IPS DF 4.7 (cell line): ENCODE data around the gene NHSL1.
"Not testable (repeated sequence)": the region's sequence is repeated elsewhere in the genome, so short reads cannot be mapped to it uniquely, and the experiment has no call there.

ENCODE experiments used
- DNase-seq: peaks from one replicate; pipeline ENCODE4 v3.0.0-alpha.2; 2013; ENCODE audit warnings: low spot score; ENCODE audit errors: extremely low read depth

The NHSL1 gene

DNA sequence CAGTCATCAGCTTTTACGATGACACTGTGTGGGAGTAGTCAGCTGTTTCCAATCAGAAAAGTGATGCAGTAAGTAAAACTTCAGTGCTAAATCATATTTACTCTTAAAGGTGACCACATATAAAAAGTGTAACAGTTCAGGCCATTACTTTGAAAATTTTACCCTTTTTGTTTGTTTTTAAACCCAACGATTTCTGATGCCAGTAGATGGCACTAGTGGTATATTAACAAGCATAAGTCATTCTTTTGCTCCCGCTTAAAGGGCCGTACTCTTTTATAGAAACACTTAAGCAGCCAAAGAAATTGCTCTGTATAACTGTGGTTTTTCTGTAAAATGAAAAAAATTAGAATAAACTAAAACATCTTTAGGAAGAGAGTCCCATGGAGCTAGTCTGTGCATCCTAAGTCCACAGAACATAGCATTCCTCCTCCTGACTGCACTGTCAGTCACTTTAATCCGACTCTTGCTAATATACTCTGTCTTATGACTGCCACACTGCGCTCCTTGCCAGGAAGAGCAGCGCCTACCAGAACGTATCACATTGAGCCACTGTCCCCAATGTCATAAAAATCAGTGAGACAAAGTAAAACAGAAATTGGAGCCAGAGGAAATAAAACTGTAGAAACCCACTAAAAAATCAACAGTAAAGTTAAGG, 70.2 kb downstream of the NHSL1 start:
- no peak for DNase-seq

DNA sequence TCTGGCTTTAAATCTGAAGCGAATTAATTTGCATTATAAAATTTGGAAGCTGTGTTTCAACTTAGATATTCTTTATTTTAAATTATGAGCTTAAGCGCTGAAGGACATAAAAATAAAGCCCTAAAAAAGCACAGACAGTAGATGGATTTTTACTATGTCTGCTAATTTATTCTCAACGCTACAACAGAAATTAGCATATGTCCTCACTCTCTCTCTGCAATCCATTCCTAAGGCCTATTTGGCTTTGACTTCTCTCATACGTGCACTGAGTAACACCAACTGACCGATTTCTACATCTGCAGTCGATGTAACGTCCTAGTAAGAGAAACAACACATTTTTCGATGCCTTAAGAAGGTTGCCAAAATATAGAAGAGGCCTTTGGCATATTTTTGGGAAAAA, 71.6 kb downstream of the NHSL1 start:
- no peak for DNase-seq

DNA sequence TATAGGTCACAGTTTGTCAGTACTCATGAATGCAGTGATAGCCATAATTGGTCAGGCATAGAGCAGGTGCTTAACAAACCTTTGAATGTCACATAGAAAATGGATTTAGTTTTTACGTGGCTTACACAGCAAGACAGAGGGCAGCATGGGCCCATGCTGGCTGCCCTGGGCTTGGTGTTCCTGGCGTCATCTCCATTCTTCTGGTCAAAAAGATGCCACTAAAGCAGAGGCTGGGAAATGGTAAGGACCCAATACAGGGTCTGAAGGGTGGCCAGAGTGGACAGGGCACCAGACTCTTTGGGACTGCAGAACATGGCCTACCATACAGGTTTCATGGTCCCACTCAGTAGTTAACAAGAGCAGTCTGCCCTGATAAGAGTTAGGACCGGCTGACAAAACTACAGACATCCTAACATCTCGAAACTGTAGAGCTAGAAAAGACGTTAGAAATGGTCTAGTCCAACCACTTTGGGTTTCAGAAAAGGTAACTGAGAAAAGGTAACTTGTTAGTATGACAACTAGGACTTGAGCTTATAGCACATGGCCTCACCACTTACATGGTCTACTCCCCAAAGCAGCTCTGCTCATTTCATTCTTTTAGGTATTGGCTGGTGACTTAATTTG, 72.7 kb downstream of the NHSL1 start:
- DNase-seq = no peak

DNA sequence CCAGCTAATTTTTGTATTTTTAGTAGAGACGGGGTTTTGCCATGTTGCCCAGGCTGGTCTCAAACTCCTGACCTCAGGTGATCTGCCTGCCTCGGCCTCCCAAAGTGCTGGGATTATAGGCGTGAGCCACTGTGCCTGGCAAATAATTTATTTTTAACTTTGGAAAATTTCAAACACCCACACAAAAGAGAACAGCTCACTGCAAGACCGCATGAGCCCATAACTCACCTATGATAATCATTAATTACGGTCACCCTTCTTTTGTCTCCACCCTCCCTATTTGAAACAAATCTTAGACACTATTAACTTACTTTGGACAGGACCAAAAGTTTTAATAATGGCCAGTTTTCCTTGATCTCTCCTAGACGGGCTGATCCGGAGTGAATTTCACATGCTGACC, 74.0 kb downstream of the NHSL1 start:
- DNase-seq = not testable (repeated sequence)

DNA sequence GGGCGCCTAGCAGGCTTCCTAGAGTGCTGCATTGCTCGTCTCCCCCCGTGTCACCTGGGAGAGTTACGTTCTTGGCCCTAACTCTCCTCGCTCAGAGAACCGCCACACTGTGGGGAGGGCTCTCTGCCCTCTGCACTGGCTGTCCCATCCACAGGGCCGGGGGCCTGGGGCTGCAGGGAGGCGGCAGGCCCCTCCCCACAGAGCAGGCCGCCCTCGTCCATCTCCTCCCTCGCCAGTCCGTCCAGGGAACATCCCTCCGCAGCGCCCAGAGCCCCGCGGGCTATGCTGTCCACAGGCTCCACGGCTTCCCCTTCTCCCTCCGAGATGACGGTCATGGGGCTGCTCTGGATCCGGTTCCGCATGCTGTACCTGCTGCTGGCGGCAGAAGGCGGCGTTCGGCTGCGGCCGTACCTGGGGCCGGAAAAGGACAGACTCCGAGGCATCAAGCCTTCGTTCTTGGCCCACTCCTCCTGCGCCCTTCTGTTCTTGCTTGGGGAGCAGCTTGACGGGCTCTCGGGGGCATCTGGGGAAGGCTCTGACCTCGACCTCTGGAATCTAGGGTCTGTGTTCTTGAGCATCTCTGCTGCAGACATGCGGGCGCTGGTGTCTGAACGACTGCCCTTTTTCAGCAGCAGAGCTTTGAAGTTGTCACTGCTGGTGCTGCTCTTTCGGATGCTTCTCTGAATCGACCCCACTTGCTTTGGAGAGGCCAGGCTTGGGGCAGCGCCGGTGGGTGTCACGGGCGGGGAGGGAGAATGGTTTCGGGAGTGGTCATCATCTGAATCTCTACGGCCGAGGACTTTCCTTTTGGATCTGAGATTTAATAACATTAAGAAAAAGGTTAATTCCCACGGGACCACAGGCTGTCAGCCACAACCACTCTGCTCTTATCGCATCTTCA, 75.0 kb downstream of the NHSL1 start:
- no peak for DNase-seq

DNA sequence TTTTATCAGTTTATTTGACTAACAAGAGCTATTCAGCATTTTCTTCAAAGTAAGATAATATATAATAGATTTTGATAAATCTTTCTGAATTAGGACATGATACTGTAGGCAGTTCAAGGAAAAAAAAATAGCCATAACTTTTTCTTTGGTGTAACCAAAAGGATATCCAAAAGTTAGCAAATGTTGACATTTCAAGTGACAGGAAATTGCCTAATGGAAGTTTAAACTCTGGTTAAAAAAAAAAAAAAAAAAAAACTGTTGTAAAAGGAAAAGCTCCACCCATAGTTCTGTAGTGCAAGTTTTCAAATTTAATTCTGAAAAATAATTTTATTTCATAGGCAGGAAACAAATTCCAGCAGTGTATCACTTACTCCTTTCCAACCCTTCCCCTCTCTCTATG, 76.4 kb downstream of the NHSL1 start:
- DNase-seq = no peak

DNA sequence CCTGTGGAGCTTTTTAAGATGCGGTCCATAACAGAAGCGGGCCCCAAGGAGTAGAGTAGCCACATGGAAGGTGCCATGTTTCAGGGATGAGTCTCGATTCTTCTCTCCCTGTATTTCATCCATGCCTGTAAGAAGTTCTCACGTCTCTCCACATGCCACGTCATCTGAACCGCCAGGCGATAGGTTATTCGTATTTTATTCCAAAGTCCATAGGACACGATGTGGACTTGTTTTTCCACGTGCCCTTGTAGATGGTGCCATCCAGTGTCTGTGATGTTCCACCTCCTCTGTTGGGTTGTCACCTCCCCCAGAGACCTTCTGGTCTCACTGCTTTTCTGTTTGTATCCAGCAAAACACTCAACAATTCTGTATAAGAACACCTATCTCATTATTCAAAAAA, 77.7 kb downstream of the NHSL1 start:
- DNase-seq = no peak

DNA sequence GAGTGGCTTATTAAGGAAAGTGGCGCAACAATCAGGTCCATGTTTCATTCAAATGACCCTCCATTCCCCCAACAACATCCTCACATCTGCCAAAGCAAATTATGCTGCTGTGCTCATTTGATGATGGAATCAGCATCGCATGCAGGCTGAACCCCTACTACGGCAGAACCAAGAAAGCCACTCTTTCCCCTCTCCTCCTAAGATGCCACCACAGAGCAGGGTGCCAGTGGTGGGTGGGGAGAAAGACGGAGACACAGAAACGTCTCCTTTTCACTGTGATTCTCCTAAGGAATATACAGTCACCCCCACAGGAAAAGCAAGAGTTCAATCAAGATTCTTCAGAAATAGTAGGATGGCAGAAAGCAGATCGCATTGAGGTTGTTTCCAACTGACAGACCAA, 78.2 kb downstream of the NHSL1 start:
- DNase-seq = no peak

DNA sequence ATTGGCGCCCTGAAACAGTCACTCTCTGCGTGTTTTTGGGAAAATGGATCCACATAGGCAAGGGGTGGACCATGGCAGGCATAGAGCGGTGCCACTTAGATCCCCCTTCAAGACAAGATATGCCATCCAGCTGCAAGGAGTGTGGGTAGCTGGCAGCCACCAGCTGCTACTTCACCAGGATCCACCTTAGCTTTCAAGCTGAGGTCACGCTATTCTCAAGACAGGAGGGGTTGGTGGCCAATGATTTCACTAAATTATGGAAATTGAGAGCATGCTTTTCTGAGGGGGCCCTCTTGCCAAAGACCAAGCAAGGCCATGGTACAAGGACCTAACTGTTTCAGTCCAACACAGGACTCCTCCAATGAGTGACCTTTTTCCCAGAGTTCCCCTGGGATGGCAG, 78.9 kb downstream of the NHSL1 start:
- no peak for DNase-seq

DNA sequence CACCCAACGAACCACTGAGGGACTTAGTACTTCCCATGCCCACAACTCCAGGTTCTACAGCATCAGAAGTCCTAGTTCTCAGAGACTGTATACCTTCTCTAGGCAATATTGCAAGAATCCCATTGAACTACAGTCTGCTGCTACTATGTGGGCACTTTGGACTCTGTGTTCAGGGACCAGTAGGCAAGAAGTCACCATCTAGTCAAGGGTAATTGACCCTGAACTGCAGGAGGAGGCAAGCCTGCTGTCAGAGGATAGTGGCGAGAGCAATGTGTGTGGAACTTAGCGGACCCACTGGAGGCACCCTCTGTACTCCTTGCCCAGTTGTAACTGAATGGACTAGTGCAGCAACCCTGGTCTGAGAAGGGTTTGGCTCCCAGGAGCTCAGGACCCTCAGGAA, 79.5 kb downstream of the NHSL1 start:
- no peak for DNase-seq

DNA sequence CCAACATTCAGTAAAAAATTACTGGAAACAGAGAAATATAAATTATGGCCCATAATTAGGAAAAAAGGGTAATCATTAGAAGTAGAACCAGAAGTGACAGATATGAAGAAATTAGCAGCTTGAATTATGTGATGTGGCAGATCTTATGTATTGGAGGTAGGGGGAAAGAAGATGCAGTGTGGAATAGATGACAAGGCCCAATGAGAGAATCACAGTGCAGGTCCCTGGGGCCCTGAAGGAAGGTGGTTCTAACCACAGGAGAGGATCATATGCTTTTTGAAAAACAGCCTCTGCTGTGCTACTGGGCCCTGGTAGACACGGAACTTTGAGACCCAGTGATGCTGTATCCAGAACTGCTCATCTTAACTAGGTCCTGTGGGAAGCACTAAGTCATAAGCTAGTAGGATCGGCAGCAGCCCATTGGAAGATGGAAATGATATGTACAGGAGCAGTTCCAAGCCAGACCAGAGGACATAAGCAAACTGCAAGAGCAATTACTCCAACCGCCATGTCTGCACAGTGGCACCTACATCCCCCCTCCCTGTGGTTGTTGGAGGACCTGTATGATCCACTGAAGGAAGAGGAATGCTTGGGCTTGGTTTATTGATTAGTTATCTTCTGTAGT, 81.1 kb downstream of the NHSL1 start:
- no peak for DNase-seq

DNA sequence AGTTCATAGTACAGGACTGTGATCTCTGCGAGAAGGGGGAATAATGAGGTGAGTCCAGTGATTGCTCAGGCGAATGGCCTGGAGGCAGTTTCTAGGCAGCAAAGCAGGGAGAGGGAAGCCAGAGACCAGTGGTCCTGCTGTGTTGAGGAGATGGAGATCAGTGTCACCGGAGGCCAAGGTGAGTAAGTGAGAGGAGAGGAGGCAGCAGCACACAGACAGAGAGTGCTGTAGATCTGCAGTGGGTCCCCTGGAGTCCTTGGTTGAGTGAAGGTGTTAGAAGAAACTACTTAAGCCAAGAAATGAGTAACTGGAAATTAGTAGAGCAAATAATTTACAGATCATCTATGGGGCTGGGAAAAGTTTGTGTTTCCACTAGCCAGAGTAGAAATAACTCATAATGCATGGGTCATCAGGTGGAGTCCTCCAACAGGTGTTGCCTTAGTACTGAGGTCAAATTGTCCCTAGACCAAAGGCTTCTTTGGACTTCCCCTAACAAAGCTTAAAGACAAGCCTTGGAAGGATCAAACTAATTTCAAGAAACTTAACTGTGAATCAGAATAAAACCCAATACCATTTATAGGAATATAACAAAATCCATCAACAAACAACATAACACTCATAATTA, 81.7 kb downstream of the NHSL1 start:
- DNase-seq = no peak

DNA sequence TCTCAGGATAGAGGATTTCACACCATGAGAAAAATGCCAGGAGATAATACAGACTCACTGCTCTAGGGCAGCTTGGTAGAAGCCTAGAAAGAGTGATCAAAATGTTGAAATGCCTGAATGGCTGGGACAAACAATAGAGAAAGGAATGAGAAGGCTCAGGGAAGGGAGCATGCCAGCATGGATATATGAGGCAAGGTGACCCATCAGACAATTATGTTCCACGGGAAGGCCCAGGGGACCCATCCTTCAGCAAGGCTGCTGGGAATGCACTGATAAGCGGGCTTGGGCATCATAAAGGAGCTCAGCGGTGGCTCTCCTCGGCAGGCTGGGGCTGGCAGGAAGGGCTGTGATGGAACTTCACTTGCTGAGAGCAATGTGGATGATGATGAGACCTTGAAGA, 83.1 kb downstream of the NHSL1 start:
- no peak for DNase-seq

DNA sequence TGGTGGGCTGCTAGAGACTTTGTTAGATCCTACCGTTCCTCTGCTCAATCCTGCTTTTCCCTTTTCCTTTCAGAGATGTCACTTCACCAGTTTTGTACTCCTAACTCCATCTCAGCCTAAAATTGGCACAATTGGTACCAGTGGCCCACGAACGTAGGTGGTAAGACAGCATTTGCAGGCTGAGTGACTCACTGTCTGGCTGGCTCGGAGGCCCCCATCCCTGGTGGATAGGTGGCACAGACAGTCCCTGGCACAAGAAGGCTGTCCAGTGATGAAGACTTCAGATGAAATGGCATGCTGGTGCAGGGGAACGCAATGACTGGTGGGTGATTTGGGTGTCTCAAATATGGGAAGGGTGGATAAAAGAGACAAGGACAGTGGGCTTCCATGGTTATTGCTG, 84.2 kb downstream of the NHSL1 start:
- no peak for DNase-seq

DNA sequence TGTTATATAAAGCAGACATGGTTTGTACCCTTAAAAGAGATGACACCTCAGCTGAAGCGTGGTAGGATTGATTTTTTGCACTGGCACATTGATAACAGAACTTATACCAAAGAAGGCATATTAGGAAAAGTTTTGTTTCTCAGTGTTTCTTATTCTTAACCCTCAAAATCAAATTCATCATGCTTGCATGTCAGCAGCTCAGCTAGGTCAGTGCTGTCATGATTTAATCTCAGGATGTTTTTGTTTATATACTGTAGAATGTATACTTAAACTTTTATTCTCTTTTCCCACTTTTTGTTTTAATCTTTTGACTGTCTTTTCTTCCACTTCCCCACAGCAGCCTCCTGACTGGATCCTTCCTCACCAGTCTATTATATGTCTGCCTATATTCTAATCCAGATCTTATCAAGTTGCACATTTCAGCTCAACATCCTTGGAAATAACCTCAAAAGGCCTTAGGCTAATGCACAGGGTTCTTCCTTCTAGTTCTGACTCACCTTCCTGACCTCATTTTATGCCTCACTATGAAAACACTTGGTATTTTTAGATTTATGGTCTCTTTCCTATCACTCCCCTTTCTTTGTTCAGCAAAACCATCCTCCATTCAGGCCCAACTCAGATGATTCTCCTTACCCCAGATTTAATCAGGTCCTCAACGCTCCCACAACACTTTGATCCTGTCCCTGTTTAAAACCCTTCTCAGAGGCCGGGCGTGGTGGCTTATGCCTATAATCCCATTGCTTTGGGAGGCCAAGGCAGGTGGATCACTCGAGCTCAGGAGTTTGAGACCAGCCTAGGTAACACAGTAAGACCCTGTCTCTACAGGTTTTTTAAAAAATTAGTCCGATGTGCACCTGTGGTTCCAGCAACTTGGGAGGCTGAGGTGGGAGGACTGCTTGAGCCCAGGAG, 88.1 kb downstream of the NHSL1 start:
- no peak for DNase-seq

DNA sequence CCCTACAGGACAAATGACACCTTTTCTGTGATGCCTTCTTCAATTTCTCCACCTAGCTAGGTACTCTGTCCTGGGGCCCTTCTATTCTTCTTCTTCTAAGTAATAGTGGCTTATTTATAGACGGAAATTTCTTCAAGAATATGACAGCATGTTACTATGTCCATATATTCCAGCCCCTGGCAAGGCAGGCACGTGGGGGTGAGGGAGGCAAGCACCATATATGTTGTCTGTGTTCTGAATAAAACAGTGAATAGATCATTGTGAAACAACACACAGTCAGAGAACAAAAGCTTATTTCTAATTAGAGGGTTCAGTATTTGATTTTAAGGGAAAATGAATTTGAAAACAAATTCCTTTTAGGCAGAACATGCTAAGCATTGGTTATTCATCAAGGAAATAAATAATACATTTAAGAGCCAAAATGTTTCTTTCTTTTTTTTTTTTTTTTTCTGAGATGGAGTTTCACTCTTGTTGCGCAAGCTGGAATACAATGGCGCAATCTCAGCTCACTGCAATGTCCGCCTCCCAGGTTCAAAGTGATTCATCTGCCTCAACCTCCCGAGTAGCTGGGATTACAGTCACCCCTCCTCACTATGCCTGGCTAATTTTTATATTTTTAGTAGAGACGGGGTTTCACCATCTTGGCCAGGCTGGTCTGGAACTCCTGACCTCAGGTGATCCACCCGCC, 89.1 kb downstream of the NHSL1 start:
- DNase-seq = no peak

DNA sequence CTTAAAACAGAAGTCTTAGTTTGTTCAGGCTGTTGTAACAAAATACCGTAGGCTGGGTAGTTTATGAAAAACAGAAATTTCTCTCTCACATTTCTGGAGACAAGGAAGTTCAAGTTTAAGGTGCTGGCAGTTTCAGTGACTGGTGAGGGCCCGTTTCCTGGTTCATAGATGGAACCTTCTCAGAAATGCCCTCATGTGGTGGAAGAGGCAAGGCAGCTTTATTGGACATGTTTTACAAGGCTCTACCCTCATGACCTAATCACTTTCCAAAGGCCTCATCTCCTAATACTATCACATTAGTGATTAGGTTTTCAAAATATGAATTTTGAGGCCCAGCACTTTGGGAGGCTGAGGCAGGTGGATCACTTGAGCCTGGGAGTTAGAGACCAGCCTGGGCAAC, 92.9 kb downstream of the NHSL1 start:
- DNase-seq = no peak

DNA sequence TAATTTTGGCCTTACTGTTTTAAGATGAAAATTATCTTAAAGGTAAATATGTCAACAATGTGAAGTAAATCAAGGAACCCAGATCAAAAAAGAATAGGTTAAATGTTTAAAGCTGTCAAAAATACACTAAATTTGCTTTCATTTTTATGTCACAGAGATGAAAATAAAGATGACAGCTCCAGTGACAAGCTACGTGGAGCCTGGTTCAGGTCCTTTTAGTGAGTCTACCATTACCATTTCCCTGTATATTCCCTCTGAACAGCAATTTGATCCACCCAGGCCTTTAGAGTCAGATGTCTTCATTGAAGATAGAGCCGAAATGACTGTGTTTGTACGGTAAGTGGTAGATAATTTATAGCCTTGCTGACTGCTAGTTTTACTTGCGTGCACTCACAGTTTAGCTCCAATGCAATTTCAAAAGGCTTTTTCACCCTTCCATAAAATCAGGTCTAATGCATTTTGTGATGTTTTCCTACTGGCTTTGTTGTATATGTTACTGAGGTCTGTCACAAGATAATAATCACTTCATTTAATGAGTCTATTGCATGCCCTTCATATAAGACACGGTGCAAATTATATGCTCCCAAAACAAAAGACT, 93.4 kb downstream of the NHSL1 start:
- no peak for DNase-seq

DNA sequence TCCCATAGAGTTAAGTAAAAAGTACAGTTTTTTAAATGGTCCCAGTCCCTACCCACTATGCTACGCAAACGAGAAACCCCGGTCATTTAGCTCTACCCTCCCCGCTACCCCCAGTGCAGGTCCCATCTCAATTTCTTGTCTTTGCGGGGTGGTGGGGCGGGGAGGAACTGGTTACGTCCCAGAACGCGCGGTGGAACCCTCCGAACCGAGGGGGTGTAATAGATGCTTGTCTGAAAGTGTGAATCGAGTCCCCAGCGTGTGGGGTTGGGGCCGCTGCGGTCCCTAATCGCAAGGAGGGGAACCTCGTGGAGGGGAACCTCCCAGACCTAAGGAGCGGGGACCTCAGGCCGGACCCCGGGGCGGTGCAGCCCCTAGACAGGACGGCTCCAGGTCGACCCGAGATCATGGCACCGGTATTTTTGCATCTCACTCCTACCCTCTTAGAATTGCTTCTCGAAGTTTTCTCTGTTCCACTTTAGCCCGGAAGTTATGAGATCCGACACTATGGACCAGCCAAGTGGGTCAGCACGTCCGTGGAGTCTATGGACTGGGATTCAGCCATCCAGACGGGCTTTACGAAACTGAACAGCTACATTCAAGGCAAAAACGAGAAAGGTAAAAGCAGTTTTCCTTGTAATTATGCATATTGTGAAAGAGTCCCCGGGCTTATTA, 94.5 kb downstream of the NHSL1 start:
- DNase-seq = no peak
